ENCODE results near the gene SNRNP48. TPM values are rescaled to one million over a fixed set of nuclear protein-coding genes. Genes with fewer than 3 reads are reported as not detected.

Gene SNRNP48
- polyA plus RNA-seq, 1 donor (not counting 4 experiments of a cell fraction or from before 2014, with no cell fraction given) = 12.2 TPM

- H3K79me2 ChIP-seq (ENCODE audit: control insufficient read depth, insufficient read depth, low read length) = peaks cover 15% of the 10 kb centered on the region
- H3K36me3 ChIP-seq (ENCODE audit: control insufficient read depth in 2 of 2, extremely low read depth in 1 of 2, insufficient read depth in 2 of 2, low read length in 2 of 2) = peaks cover 34 to 48% of the 10 kb centered on the region in 2 experiments
- TF ChIP-seq CTCF (optimal IDR thresholded peaks at IDR 0.05 in 1 of 3, IDR thresholded peaks at IDR 0.05 in 1 of 3, conservative IDR thresholded peaks at IDR 0.05 in 1 of 3; ENCODE audit: extremely low read depth in 1 of 3, insufficient read depth in 2 of 3, low read length in 3 of 3) (no peak), EZH2 (IDR thresholded peaks at IDR 0.05; ENCODE audit: low read length) (no peak)
- FAIRE-seq (no peak), DNase-seq (ENCODE audit: low read depth, low spot score) (no peak)
- no peak overlapping the region for H3K4me2 ChIP-seq (ENCODE audit: control insufficient read depth, extremely low read depth, insufficient read depth, low read depth, low read length)
- H3K27ac ChIP-seq (ENCODE audit: control insufficient read depth, insufficient read depth, low read length) = no peak overlapping the region
- no peaks in the 10 kb centered on the region for H3K9me3 ChIP-seq (ENCODE audit: control insufficient read depth, low read depth, low read length)
- H3K9ac ChIP-seq (ENCODE audit: control insufficient read depth, extremely low read depth, insufficient read depth, low read length) = no peak overlapping the region
- peaks cover 10% of the 10 kb centered on the region for H3K4me1 ChIP-seq (ENCODE audit: control insufficient read depth, extremely low read depth, insufficient read depth, low read length)
- dilution Hi-C loops (cut with MboI; ENCODE audit: extremely low pct_ligation_motif_present, low sequenced_read_pairs) = loop anchor here (25.0 kb wide), 1 partner anchor 173 kb away; no protein-coding TSS in a partner anchor
- peaks cover 7% of the 10 kb centered on the region for H4K20me1 ChIP-seq (ENCODE audit: control insufficient read depth, extremely low read depth, insufficient read depth, low read length)
- H3K27me3 ChIP-seq (ENCODE audit: control insufficient read depth, extremely low read depth, insufficient read depth, low read length) = no peaks in the 10 kb centered on the region
- H2AFZ ChIP-seq (ENCODE audit: control insufficient read depth, low read length) = no peak overlapping the region
- H3K9me1 ChIP-seq (ENCODE audit: control insufficient read depth, extremely low read depth, insufficient read depth, low read length) = no peaks in the 10 kb centered on the region
- H3K4me3 ChIP-seq (ENCODE audit: control insufficient read depth in 2 of 3, extremely low read depth in 1 of 3, insufficient read depth in 2 of 3, low read depth in 1 of 3, low read length in 3 of 3) = no peak overlapping the region
Measured at GRCh38 chr6:7585287-7585930, 4.6 kb upstream of the SNRNP48 start.

DNA sequence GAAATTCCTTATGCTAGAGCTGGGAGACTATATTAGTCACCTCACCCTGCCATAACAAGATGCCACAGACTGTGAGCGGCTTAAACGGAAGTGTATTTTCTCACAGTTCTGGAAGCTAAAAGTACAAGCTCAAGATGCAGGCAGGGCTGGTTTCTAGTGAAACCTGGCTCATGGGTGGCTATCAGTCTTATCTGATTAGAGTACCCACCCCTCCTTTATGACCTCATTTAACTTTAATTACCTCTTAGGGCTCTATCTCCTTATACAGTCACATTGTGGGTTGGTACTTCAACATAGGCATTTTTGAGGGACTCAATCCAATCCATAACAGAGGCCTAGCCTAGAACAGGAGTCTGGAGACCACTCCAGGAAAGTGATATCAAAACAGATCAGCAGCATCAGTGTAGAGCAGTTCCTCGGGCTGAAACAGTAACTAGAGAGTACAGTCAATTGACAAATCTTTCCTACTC lies 2.3 kb upstream of the SNRNP48 start:
- TF ChIP-seq CTCF (optimal IDR thresholded peaks at IDR 0.05 in 1 of 3, IDR thresholded peaks at IDR 0.05 in 1 of 3, conservative IDR thresholded peaks at IDR 0.05 in 1 of 3; ENCODE audit: extremely low read depth in 1 of 3, insufficient read depth in 2 of 3, low read length in 3 of 3) (no peak), EZH2 (IDR thresholded peaks at IDR 0.05; ENCODE audit: low read length) (no peak)
- no peak overlapping the region for H2AFZ ChIP-seq (ENCODE audit: control insufficient read depth, low read length)
- peaks cover 4% of the 10 kb centered on the region for H4K20me1 ChIP-seq (ENCODE audit: control insufficient read depth, extremely low read depth, insufficient read depth, low read length)
- DNase-seq (ENCODE audit: low read depth, low spot score) = no peak
- H3K27ac ChIP-seq (ENCODE audit: control insufficient read depth, insufficient read depth, low read length) = peak overlapping the region; percentile 23
- no peaks in the 10 kb centered on the region for H3K27me3 ChIP-seq (ENCODE audit: control insufficient read depth, extremely low read depth, insufficient read depth, low read length)
- no peak overlapping the region for H3K4me3 ChIP-seq (ENCODE audit: control insufficient read depth in 2 of 3, extremely low read depth in 1 of 3, insufficient read depth in 2 of 3, low read depth in 1 of 3, low read length in 3 of 3)
- no peaks in the 10 kb centered on the region for H3K9me1 ChIP-seq (ENCODE audit: control insufficient read depth, extremely low read depth, insufficient read depth, low read length)
- peaks cover 19 to 28% of the 10 kb centered on the region in 2 experiments for H3K36me3 ChIP-seq (ENCODE audit: control insufficient read depth in 2 of 2, extremely low read depth in 1 of 2, insufficient read depth in 2 of 2, low read length in 2 of 2)
- H3K4me2 ChIP-seq (ENCODE audit: control insufficient read depth, extremely low read depth, insufficient read depth, low read depth, low read length) = no peak overlapping the region
- H3K4me1 ChIP-seq (ENCODE audit: control insufficient read depth, extremely low read depth, insufficient read depth, low read length) = peaks cover 20% of the 10 kb centered on the region
- H3K79me2 ChIP-seq (ENCODE audit: control insufficient read depth, insufficient read depth, low read length) = peaks cover 30% of the 10 kb centered on the region
- H3K9me3 ChIP-seq (ENCODE audit: control insufficient read depth, low read depth, low read length) = no peaks in the 10 kb centered on the region
- dilution Hi-C loops (cut with MboI; ENCODE audit: extremely low pct_ligation_motif_present, low sequenced_read_pairs) = loop anchor here (25.0 kb wide), 1 partner anchor 175 kb away; no protein-coding TSS in a partner anchor
- H3K9ac ChIP-seq (ENCODE audit: control insufficient read depth, extremely low read depth, insufficient read depth, low read length) = no peak overlapping the region
- peak; percentile 62 for FAIRE-seq
